ENCODE measurements around the gene GCK.
"Not testable (repeated sequence)": the region's sequence is repeated elsewhere in the genome, so short reads cannot be mapped to it uniquely, and the experiment has no call there.

GCK gene

GRCh38 chr7:44208085-44208484 is 18.8 kb upstream of the GCK start:
- H3K4me2 ChIP-seq: no peak overlapping the region
- peaks cover 39% of the 10 kb centered on the region for H4K20me1 ChIP-seq
- H3K4me1 ChIP-seq: 0 out of 2 replicates have a peak, but pooled peaks cover 6% of the 10 kb centered on the region
- TF ChIP-seq Cebpa-rat (IDR thresholded peaks at IDR 0.05): no peak
- no peaks in the 10 kb centered on the region for H3K9me3 ChIP-seq
- no peak overlapping the region for H3K4me3 ChIP-seq
- no peaks in the 10 kb centered on the region for H3K27me3 ChIP-seq
- H3K36me3 ChIP-seq: peaks cover 100% of the 10 kb centered on the region
- H3K27ac ChIP-seq: no peak overlapping the region
- H3K9ac ChIP-seq: no peak overlapping the region

GRCh38 chr7:44206008-44206407 is 16.8 kb upstream of the GCK start:
- no peaks in the 10 kb centered on the region for H3K27me3 ChIP-seq
- H3K36me3 ChIP-seq: peaks cover 83% of the 10 kb centered on the region
- H3K4me3 ChIP-seq: no peak overlapping the region
- no peak overlapping the region for H3K27ac ChIP-seq
- H3K9me3 ChIP-seq: no peaks in the 10 kb centered on the region
- peaks cover 20% of the 10 kb centered on the region for H3K4me1 ChIP-seq
- H3K4me2 ChIP-seq: no peak overlapping the region
- H4K20me1 ChIP-seq: peaks cover 56% of the 10 kb centered on the region
- no peak overlapping the region for H3K9ac ChIP-seq
- no peak for TF ChIP-seq Cebpa-rat (IDR thresholded peaks at IDR 0.05)

GRCh38 chr7:44201813-44202212 is 12.6 kb upstream of the GCK start:
- TF ChIP-seq Cebpa-rat (IDR thresholded peaks at IDR 0.05): no peak
- Histone ChIP-seq H3K9ac (peak overlapping the region; percentile 86), H3K4me3 (peak overlapping the region; percentile 85), H3K9me3 (no peaks in the 10 kb centered on the region), H3K4me2 (peak overlapping the region; percentile 90), H3K36me3 (peaks cover 41% of the 10 kb centered on the region), H4K20me1 (peaks cover 44% of the 10 kb centered on the region), H3K27me3 (no peaks in the 10 kb centered on the region), H3K4me1 (peaks cover 22% of the 10 kb centered on the region), H3K27ac (0 out of 2 replicates have a peak overlapping the region, but pooled peaks have one; percentile 83)

GRCh38 chr7:44200699-44201461 is 11.6 kb upstream of the GCK start, which contains the start of gene YKT6:
TSS of gene YKT6 (plus strand) at chr7:44200978. CDS start at chr7:44201136, 158 bp downstream.
- Histone ChIP-seq H4K20me1 (peaks cover 41% of the 10 kb centered on the region), H3K9ac (peak within 1 kb of the TSS; percentile 86), H3K27ac (peak within 1 kb of the TSS; percentile 83), H3K9me3 (no peaks in the 10 kb centered on the region), H3K4me1 (peaks cover 31% of the 10 kb centered on the region), H3K27me3 (no peaks in the 10 kb centered on the region), H3K4me3 (peak within 1 kb of the TSS; percentile 85), H3K36me3 (peaks cover 32% of the 10 kb centered on the region), H3K4me2 (peak within 1 kb of the TSS; percentile 90)
- TF ChIP-seq Cebpa-rat (IDR thresholded peaks at IDR 0.05): no peak

- peaks cover 25% of the 10 kb centered on the region for H3K36me3 ChIP-seq
- not testable (repeated sequence) for H3K4me3 ChIP-seq, H3K9ac ChIP-seq, H3K27ac ChIP-seq, H3K9me3 ChIP-seq, H3K27me3 ChIP-seq, H3K4me2 ChIP-seq
- H3K4me1 ChIP-seq: peaks cover 34% of the 10 kb centered on the region
- H4K20me1 ChIP-seq: peaks cover 34% of the 10 kb centered on the region
These were observed 10.9 kb upstream of the GCK start for GRCh38 chr7:44200163-44200562.

- Histone ChIP-seq H3K36me3 (no peaks in the 10 kb centered on the region), H3K4me2 (no peak overlapping the region), H4K20me1 (peaks cover 12% of the 10 kb centered on the region), H3K9me3 (no peaks in the 10 kb centered on the region), H3K4me1 (peaks cover 24% of the 10 kb centered on the region), H3K27ac (no peak overlapping the region), H3K9ac (no peak overlapping the region), H3K4me3 (no peak overlapping the region), H3K27me3 (no peaks in the 10 kb centered on the region)
- TF ChIP-seq Cebpa-rat (IDR thresholded peaks at IDR 0.05): no peak
These were observed 8.2 kb upstream of the GCK start for GRCh38 chr7:44197474-44197873.

- no peak overlapping the region for H3K4me3 ChIP-seq
- no peak overlapping the region for H3K27ac ChIP-seq
- no peak for TF ChIP-seq Cebpa-rat (IDR thresholded peaks at IDR 0.05)
- H3K4me2 ChIP-seq: no peak overlapping the region
- peaks cover 14% of the 10 kb centered on the region; the same call in 1 of the 2 replicates for H3K4me1 ChIP-seq
- peaks cover 2% of the 10 kb centered on the region for H4K20me1 ChIP-seq
- H3K36me3 ChIP-seq: no peaks in the 10 kb centered on the region
- no peak overlapping the region for H3K9ac ChIP-seq
- H3K9me3 ChIP-seq: no peaks in the 10 kb centered on the region
- H3K27me3 ChIP-seq: no peaks in the 10 kb centered on the region
These were observed 7.2 kb upstream of the GCK start for GRCh38 chr7:44196450-44196872.

GRCh38 chr7:44195889-44196288 is 6.7 kb upstream of the GCK start:
- peaks cover 14% of the 10 kb centered on the region; the same call in 1 of the 2 replicates for H3K4me1 ChIP-seq
- H3K27me3 ChIP-seq: no peaks in the 10 kb centered on the region
- H3K9me3 ChIP-seq: no peaks in the 10 kb centered on the region
- H3K36me3 ChIP-seq: no peaks in the 10 kb centered on the region
- no peak overlapping the region for H3K4me3 ChIP-seq
- no peak overlapping the region; the same call in 1 of the 2 replicates for H3K4me2 ChIP-seq
- H4K20me1 ChIP-seq: no peaks in the 10 kb centered on the region
- H3K27ac ChIP-seq: no peak overlapping the region
- no peak for TF ChIP-seq Cebpa-rat (IDR thresholded peaks at IDR 0.05)
- no peak overlapping the region for H3K9ac ChIP-seq

GRCh38 chr7:44194562-44195145 is 5.4 kb upstream of the GCK start:
- H3K27ac ChIP-seq: no peak overlapping the region
- peaks cover 14% of the 10 kb centered on the region; the same call in 1 of the 2 replicates for H3K4me1 ChIP-seq
- H3K4me2 ChIP-seq: no peak overlapping the region
- H3K36me3 ChIP-seq: no peaks in the 10 kb centered on the region
- H3K4me3 ChIP-seq: no peak overlapping the region
- no peaks in the 10 kb centered on the region for H4K20me1 ChIP-seq
- TF ChIP-seq Cebpa-rat (IDR thresholded peaks at IDR 0.05): no peak
- no peaks in the 10 kb centered on the region for H3K27me3 ChIP-seq
- no peak overlapping the region for H3K9ac ChIP-seq
- no peaks in the 10 kb centered on the region for H3K9me3 ChIP-seq

GRCh38 chr7:44194069-44194468 is 4.8 kb upstream of the GCK start:
- H3K36me3 ChIP-seq: no peaks in the 10 kb centered on the region

More at GRCh38 chr7:44194069-44194468, 4.8 kb upstream of the GCK start:
- Histone ChIP-seq H3K27me3 (no peaks in the 10 kb centered on the region), H3K9me3 (no peaks in the 10 kb centered on the region), H3K4me3 (no peak overlapping the region), H3K9ac (no peak overlapping the region), H3K4me2 (no peak overlapping the region), H3K27ac (no peak overlapping the region), H4K20me1 (no peaks in the 10 kb centered on the region), H3K4me1 (peaks cover 14% of the 10 kb centered on the region; the same call in 1 of the 2 replicates)
- no peak for TF ChIP-seq Cebpa-rat (IDR thresholded peaks at IDR 0.05)

Data from BLaER1 (cell line).